Suppressor macrophage treated with lipopolysaccharide for 4 hours (primary cell): Measurements from ENCODE around the gene PAXX.

Experiments used
- DNase-seq: peaks from one replicate; pipeline ENCODE4 v3.0.0-alpha.2; 2020

PAXX gene

GRCh38 chr9:136968333-136969127 lies 23.7 kb upstream of the PAXX start:
- DNase-seq = no peak

- DNase-seq = no peak
These were observed 23.1 kb upstream of the PAXX start for GRCh38 chr9:136969150-136969549.

GRCh38 chr9:136969774-136970173 lies 22.4 kb upstream of the PAXX start:
- no peak for DNase-seq

GRCh38 chr9:136970361-136970760 lies 21.9 kb upstream of the PAXX start:
- no peak for DNase-seq

GRCh38 chr9:136971746-136972145 lies 20.5 kb upstream of the PAXX start:
- no peak for DNase-seq

- no peak for DNase-seq
These were observed 19.9 kb upstream of the PAXX start for GRCh38 chr9:136972335-136972734.

- no peak for DNase-seq
These were observed 19.5 kb upstream of the PAXX start for GRCh38 chr9:136972743-136973142.

- no peak for DNase-seq
These were observed 18.3 kb upstream of the PAXX start for GRCh38 chr9:136973618-136974617.

GRCh38 chr9:136974817-136975535 lies 17.2 kb upstream of the PAXX start:
- DNase-seq = no peak

- DNase-seq = peak; percentile 37
These were observed 16.6 kb upstream of the PAXX start for GRCh38 chr9:136975644-136976043.

GRCh38 chr9:136977223-136977622 lies 15.0 kb upstream of the PAXX start, which contains the start of gene PTGDS:
Gene PTGDS (plus strand): TSS chr9:136977504. CDS start chr9:136977579, 75 bp downstream.
- DNase-seq = no peak

- DNase-seq = no peak
These were observed 14.6 kb upstream of the PAXX start for GRCh38 chr9:136977649-136978072.

GRCh38 chr9:136978073-136978864 lies 14.0 kb upstream of the PAXX start:
- peak; percentile 59 for DNase-seq

- no peak for DNase-seq
These were observed 13.2 kb upstream of the PAXX start for GRCh38 chr9:136978865-136979544.

- no peak for DNase-seq
These were observed 12.2 kb upstream of the PAXX start for GRCh38 chr9:136979769-136980587.

- DNase-seq = no peak
These were observed 11.3 kb upstream of the PAXX start for GRCh38 chr9:136980669-136981478.

GRCh38 chr9:136981588-136982231 lies 10.5 kb upstream of the PAXX start:
- DNase-seq = no peak

- DNase-seq = no peak
These were observed 9.8 kb upstream of the PAXX start, which contains the start of gene LCNL1 for GRCh38 chr9:136982232-136983051. Gene LCNL1 (plus strand): TSS chr9:136982993. CDS start chr9:136983587, 594 bp downstream.
